RKO (cell line): ENCODE data around the gene DLL3.

Experiments used
- DNase-seq: peaks from one replicate; pipeline ENCODE4 v3.0.0-alpha.2; 2016; ENCODE audit warnings: low spot score

The DLL3 gene

DNA sequence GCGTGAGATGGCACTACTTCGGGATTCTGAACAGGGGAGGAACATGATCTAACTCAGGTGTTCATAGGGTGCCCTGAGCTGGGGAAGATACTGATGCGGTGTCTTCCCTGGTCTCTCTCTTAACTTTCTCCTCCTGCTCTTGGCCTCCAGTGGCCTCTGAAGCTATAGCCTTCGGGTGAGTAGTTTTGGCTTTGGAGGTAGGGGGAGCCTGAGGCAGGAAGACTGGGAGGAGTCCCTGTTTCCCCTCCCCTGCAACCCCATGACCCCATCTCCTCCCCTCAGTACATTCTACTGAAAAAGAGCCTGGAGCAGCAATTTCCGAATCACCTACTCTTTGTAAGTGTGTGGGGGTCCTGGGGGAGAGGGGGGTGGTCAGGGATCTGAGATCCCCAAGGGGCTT, 19.7 kb downstream of the DLL3 start:
- DNase-seq: no peak

DNA sequence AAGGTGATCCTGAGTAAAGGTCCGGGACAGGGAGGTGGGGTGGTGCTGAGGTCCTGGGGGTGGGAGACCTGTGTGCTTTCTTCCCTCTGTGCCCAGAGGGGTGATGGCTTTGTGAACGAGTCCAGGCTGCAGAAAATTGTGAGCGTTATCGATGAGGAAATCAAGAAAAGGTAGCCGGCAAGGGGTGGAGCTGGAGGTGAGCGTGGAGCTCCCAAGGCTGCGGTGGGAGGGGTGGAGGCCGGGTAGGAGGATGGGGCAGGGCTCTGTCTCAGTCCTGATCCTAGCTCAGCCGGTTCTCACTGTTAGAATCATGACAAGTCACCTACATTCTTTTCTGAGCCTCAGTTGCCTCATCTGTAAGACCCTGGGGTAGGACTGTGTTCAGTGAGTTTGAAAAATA, 20.2 kb downstream of the DLL3 start:
- DNase-seq: no peak

- no peak for DNase-seq
These were observed 22.1 kb downstream of the DLL3 start for GRCh38 chr19:39520541-39521484.

DNA sequence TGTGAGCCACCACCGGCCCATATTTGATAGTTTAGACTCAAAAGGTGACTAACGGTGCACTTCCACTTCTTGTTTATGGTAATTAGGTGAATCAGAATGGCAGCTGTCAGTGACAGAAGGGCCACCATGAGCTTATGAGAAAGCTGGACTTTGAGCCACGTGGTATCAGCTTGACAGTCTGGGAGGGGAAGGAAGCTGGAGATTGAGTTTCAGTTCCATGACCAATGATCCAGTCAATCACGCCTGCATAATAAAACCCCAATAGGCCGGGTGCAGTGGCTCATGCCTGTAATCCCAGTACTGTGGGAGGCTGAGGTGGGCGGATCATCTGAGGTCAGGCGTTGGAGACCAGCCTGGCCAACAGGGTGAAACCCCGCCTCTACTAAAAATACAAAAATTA, 25.7 kb downstream of the DLL3 start:
- DNase-seq: peak; percentile 44

- DNase-seq: no peak
These were observed 26.5 kb downstream of the DLL3 start for GRCh38 chr19:39525205-39525604.

DNA sequence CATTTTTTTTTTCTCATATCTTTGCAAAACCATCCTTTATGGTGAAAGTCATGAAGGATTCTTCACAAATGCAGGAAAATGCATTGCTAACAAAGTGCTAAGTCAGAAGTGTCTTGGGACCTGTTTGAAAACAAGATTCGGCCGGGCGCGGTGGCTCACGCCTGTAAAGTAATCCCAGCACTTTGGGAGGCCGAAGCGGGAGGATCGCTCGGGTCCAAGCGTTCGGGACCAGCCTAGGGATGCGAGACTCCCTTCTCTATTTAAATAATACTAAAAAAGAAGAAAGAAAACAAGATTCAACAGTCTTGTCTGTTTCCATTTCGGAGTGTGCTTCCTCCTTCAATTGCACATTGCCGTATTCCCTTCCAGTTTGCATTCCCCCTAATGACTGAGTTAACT, 33.1 kb downstream of the DLL3 start:
- DNase-seq: peak; percentile 26

- DNase-seq: peak; percentile 96
These were observed 33.7 kb downstream of the DLL3 start, which contains the start of gene EID2B for GRCh38 chr19:39532233-39533002. Gene EID2B (minus strand): TSS chr19:39532852. CDS start chr19:39532802, 50 bp downstream.

GRCh38 chr19:39533003-39533512, 34.3 kb downstream of the DLL3 start:
- no peak for DNase-seq

GRCh38 chr19:39533791-39534190, 35.0 kb downstream of the DLL3 start:
- no peak for DNase-seq

DNA sequence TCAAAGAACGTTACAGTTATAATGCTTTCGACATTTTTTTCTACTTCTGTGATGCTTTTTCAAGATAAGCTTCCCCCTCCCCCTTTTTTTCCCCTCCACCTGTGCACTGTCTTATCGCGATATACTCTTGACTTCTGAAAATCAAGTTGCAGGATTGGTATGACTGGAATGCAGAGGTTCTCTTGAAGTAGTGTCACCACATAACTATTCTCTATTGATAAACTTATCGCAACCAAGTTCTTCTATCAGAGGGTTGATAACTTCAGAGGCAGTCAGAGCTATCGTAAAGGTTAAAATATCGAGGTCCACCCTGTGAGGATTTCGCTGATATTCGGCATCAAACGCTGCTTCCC, 40.4 kb downstream of the DLL3 start:
- DNase-seq: peak; percentile 65

GRCh38 chr19:39539518-39540332, 41.0 kb downstream of the DLL3 start, which contains the start of gene EID2:
Gene EID2 (minus strand): TSS chr19:39540161. CDS start chr19:39540079, 82 bp downstream.
- peak; percentile 96 for DNase-seq

DNA sequence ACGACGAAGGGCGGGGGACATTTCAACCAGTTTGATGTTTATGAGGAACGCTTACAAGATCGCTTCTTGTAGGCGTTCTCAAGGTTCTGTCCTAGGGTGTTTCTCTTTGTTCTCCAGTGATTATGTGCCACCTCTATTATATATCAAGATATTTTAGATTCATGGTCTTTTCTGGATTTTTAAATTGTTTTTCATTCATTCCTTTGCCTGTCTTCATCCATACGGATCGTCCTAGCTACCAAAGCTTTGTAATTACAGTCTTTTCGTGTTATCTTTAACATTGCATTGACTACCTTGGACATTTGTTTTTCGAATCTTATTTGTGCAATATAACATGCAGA, 41.6 kb downstream of the DLL3 start:
- DNase-seq: no peak

DNA sequence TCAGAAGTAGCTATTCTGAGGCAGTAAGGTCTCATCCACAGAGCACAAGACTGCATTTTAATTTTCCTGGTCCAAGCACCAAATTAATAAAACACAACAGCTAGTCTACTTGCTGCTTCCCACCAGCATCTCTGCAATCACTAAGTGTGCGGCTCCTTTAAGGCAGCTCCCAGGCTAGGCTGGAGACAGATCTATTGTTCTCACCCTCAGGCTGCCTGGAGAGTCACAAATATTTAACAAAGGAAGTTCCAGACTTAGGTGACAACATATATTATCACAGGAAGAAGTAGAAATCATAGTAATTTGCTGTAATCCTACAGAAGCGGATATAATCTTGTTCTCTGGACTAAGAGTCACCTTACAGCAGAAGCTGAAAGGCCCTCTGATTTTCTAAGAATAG, 43.5 kb downstream of the DLL3 start:
- DNase-seq: no peak

GRCh38 chr19:39543477-39543857, 44.7 kb downstream of the DLL3 start:
- no peak for DNase-seq

GRCh38 chr19:39544226-39544903, 45.6 kb downstream of the DLL3 start:
- no peak for DNase-seq

DNA sequence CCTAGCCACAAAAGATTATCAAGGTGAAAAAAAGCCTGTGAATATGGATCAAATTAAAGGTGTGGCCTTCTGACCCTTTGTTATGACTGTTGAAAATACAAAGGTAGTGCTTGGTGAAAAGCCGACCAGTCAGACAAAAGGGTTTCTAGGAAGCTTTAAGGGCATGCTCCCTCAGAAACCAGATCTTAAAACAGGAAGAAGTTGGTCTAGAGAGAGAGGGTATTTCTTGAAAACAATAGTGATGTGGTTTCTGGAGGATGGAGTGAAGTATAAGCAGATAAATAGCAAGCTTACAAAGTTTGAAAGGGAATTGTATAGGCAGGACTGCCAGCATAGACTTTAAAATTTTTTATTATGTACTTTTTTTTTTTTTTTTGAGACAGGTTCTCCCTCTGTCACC, 46.2 kb downstream of the DLL3 start:
- DNase-seq: no peak

GRCh38 chr19:39546599-39546998, 47.9 kb downstream of the DLL3 start:
- DNase-seq: no peak

DNA sequence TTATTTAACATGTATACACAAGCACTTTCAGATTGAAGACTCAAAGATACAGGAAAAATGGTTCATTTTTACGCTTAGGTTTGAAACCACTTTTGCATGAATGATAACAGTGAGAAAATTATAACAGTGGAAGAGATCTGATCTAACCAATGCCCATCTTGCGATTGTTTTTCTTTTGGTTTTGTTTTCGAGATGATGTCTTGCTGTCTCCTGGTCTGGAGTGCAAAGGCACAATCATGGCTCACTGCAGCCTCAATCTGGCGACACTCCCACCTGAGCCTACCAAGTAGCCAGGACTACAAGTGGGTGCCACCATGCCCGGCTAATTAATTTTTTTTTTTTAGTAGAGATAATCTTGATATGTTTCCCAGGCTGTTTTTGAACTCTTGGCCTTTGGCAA, 51.5 kb downstream of the DLL3 start:
- DNase-seq: no peak

GRCh38 chr19:39553082-39553652, 54.4 kb downstream of the DLL3 start:
- no peak for DNase-seq

DNA sequence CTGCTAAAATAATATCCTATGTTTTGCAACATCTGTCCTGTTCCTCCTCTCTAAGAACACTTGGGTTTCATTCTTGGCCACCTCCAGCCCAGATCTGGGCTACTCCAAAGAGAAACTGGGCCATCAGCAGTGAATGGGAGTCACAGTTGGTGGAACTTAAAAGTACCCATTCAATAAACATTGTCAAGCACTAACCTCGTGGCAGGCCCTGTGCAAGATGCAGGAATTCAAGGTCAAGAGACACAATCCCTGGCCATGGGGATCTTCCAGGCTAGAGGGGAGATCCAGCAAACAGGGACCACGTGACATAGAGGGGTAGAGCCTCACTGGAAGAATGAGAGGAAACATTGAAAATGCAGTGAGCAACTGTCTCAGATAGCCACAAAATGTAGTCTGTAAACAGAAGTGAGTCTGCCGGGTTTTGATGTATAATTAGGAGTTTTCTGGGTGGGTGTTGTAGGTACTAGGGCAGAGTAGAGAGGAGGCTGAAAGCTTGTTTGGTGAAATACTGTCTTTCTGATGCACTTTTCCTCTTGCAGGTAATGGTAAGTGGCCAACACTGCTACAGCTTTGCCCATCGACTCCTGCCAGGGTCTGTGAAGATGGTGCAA, 56.1 kb downstream of the DLL3 start:
- DNase-seq: no peak

GRCh38 chr19:39555883-39556282, 57.1 kb downstream of the DLL3 start:
- no peak for DNase-seq
